GM18858 (cell line): ENCODE measurements around the gene ASPHD2.
"Not testable (repeated sequence)": the region's sequence is repeated elsewhere in the genome, so short reads cannot be mapped to it uniquely, and the experiment has no call there.

Source experiments
- ATAC-seq: cut with Tn5 transposase; IDR thresholded peaks from one replicate; pipeline ENCODE4 v1.9.1; 2021; ENCODE audit not compliant: unreplicated experiment

The ASPHD2 gene

DNA sequence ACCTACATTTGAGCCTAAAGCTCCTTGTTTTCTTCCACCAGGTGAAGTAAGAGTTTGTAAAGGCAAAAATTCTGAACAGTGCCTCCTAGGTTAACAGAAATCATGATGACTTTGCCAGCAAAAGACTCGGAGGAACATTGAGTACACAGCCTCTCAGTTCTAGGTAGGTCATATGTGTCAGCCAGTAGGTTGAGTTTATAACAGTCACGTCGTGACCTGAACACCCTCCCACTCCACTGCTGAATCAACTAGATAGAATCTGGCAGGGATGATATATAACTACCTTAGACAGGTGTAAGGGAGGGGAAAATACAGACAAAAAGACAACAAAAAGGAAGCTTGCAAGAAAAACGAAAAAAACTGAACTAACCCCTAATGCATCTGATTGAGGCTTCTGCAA lies 12.8 kb upstream of the ASPHD2 start:
- no peak for ATAC-seq

DNA sequence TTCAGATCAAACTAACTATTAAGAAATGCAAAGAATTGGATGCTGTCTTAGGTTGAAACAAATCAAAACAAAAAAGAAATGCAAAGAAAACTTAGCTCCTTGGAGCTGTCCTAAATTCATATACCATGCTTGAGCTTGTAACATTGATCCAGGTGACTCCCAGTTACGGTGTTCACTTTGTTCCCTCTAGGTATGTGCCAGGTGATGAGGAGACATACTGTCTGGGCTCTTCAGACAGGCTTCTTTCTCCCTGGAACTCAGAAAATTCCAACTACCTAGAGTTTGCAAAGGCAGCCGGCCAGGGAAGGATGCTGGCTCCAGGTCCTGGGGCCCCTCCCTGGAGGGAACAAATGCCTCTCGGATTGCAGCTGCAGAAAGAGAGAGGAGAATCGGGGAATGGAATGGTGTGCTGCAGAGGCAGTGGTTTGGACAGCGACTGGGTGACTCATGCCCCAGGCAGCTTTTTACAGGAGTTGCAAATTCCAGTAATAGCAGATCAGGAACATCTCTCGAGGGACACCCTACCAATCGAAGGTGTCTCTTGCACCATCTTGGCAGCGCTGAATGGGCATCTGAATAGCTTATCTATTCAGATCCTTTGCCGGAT lies 12.3 kb upstream of the ASPHD2 start:
- ATAC-seq: no peak

GRCh38 chr22:26417406-26417805 lies 11.7 kb upstream of the ASPHD2 start:
- ATAC-seq: no peak

GRCh38 chr22:26418620-26419019 lies 10.4 kb upstream of the ASPHD2 start:
- ATAC-seq: no peak

DNA sequence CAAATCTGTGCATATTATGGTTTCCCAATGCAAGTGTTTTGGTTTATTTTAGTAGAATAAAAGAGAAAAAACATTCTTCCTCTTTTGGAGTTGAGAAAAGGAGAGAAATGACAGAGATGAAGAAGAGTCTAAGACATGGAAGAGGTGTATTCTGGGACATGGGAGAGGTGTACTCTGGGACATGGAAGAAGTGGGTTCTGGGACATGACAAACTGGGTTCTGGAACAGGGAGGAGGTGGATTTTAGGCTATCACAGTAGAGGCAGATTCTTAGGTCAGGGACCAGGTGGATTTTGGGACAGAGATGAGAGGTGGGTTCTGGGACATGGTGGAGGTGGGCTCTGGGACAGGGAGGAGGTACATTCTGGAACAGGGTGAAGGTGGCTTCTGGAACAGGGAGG lies 2.1 kb upstream of the ASPHD2 start:
- no peak for ATAC-seq

DNA sequence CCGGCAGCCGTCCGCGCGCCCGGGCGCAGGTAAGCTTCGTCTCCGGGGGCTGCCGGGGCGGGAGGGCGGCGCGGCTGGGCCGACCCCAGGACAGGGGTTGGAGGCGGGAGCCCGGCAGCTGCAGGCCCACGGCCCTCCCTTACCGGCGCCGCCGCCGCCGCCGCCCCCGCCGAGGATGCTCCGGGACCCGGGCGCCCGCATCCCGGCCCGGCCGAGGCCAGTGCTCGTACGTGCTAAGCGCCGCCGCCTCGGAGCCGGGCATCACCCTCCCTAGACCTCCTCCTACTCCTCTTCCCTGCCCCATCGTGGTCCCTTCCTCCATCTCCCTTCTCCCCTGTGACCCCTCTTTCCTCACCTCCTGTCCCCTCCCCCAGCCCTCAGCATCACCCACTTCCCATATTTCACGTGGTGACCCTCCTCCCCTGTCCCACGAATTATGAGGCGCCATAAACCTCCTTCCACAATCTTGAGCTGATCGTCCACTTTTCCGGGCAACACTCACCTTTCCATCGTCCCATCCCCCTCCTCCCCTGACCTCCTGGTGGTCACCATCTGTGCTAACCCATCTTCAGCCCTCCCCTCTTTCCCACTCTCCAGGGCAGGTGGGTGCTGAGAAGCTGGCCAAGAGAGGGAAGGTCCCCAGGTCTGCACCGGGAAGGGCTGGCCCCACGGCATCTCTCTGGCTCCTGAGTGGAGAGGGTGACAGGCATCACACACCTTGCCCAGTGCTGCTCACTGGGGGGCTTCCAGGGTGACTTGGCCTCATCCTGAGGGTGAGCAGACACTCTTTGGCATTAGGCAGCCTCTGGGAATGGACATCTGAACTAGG lies 612 bp downstream of the ASPHD2 start:
- ATAC-seq: no peak

DNA sequence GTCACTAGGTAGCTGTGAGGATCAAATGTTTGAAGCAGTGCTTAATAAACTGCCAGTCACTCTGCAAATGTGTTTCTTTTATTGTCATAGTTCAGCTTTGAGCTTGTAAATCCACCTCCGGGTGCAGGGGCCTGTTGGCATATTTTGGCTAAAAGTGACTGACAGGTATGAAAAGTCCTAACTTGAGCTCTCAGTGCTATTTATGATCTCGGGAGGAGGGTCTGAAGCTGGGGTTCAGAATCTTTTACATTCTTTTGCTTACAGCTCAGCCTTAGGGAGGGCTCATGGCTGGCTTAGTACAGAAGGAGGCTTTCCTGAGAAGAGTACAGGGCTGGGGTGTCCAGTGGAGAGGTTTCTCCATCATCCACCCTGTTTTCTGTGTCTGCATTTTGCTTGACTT lies 1.5 kb downstream of the ASPHD2 start:
- ATAC-seq: no peak

DNA sequence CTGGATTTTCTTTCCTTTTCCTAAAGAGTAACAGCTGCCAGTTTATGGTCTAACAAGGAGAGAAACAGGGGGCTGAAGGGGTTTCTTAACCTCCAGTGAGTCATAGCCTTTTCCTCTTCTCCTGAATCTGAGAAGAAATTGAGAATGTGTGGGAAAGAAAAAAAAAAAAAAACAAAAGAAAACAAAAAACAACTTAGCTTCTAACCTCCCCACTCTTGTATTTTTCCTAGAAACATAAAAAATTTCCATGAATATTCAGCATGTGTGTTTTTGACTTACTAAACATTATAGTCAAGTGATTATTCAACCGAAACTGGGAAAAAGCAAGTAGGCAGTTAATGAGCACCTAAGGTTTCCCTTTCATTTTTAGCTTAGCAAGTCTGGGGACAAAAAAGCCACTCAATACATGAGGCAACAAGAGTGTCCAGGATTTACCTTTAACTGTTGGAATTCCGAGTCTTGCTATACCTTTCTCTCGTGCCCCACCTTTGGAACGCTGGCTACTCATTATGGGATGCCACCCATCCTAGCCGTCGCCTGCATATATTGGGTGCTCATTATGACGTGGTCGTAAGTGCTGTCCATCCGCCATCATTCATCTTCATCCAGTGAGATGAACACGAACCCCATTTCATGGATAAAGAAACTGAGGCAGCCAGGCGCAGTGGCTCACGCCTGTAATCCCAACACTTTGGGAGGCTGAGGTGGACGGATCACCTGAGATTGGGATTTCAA lies 2.4 kb downstream of the ASPHD2 start:
- no peak for ATAC-seq

GRCh38 chr22:26432619-26433311 lies 3.7 kb downstream of the ASPHD2 start:
- no peak for ATAC-seq

- ATAC-seq: no peak
These were observed 4.7 kb downstream of the ASPHD2 start for GRCh38 chr22:26433805-26434204.

DNA sequence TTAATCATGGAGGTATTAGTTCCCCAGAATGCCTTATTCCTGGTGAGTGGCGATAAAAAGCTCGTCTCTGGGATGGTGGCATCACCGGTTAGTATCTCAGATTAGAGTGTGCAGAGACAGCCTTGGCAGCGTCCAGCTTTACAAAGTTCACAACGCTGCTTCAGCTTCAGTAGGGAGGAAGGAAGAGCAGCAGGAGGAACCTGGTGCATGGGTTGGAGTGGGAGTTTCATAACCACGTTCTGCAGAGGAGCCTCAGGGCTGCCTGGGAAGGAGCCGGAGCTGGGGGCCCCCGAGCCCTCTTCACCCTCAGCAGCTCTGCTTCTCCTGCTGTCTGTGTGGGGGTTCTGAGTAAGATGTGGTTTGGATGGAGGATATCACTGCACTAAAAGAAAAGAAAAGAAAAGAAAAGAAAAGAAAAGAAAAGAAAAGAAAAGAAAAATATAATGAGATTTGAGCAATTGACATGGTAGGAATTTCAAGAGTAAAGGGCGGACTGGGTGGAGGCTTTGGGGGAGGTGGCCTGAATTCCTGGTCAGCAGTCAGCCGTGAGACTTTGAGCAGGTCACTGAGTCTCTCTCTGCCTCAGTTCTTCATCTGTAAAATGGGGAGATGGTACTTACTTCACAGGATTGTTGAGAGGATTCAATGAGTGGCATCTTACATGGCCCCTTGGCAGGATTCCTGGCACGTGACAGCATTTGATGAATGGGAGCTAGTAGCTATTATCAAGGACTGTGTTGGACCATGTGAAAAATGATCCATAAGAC lies 6.5 kb downstream of the ASPHD2 start:
- ATAC-seq: no peak

DNA sequence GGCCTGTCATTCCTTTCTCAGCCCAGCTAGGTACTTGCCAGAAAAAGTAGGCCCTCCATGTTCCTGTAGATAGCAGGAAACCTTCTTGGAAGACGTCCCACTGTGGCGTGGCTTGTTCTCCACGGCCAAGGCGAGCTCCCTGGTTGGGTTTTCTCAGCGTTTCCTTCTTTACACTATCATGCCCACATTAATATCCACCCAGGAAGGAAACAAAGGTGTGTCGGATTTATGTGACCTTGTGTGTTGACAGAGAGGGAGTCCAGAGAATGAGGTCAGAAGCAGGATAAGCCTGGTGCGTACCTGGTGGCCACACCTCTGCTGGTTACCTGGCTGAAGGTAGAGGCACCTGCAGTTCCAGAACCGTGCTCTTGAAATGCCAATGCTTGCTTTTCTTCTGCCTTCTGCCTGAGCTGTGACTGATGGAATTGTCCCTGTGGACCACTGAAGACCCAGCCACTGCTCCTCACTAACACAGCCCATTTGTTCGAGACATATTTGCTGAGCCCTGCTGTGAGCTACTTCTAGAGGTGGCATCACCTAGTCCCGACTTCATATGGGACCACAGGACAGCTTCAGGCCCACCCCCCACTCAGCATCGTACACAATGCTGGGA lies 7.9 kb downstream of the ASPHD2 start:
- ATAC-seq: no peak

- no peak for ATAC-seq
These were observed 8.8 kb downstream of the ASPHD2 start for GRCh38 chr22:26437694-26438392.

DNA sequence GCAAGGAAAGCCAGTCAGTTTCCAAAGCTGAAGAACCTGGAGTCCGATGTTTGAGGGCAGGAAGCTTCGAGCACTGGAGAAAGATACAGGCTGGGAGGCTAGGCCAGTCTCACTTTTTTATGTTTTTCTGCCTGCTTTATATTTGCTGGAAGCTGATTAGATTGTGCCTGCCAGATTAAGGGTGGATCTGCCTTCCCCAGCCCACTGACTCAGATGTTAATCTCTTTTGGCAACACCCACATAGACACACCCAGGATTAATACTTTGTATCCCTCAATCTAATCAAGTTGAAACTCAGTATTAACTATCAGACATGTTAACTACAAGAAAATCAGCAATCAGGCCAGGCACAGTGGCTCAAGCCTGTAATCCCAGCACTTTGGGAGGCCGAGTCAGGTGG lies 9.7 kb downstream of the ASPHD2 start:
- not testable (repeated sequence) for ATAC-seq

DNA sequence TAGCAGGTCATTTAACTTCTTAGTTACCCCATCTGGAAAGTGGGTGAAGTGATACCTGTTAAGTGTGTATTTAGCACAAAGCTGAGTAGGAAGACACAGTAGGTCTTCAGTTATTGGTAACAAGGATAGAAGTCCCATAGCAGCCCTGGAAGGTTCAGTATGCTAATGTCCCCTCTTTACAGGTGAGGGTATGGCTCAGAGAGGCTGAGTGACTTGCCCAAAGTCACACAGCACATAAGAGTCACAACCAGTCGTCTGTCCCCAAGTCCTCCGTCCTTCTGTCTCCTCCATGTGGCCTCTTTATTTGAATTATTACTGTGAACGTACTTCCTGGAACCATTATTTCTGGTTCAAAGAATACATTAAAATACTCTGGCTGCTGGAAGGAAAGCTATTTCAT lies 10.5 kb downstream of the ASPHD2 start:
- no peak for ATAC-seq

- ATAC-seq: no peak
These were observed 13.2 kb downstream of the ASPHD2 start for GRCh38 chr22:26442086-26442756.

GRCh38 chr22:26443901-26444690 lies 15.0 kb downstream of the ASPHD2 start:
- no peak for ATAC-seq

- no peak for ATAC-seq
These were observed 15.7 kb downstream of the ASPHD2 start for GRCh38 chr22:26444777-26445176.
